Activated CD4-positive, alpha-beta T cell treated with anti-CD3 and anti-CD28 coated beads for 36 hours (primary cell): ENCODE data around the gene GASK1A. TPM values are rescaled to one million over a fixed set of nuclear protein-coding genes. Genes with fewer than 3 reads are reported as not detected.

Source experiments
- ATAC-seq: fragments of 200-7000 bp; cut with Tn5 transposase; one replicate; pipeline ENCODE4 v1.10.0; 2021; ENCODE audit warnings: mild to moderate bottlenecking, moderate library complexity
- CTCF ChIA-PET: fragments of 350-600 bp; sonication (Branson Sonifier 250); formaldehyde crosslinking; loops from one replicate; lab custom pipeline; 2021; ENCODE audit warnings: antibody characterized with exemption; lab: Charles Lee
- POLR2A ChIA-PET: fragments of 350-600 bp; sonication (Branson Sonifier 250); formaldehyde crosslinking; loops from one replicate; lab custom pipeline; 2021; ENCODE audit warnings: antibody characterized with exemption, inconsistent platforms; lab: Charles Lee
- DNase-seq: peaks from one replicate; pipeline ENCODE4 v3.0.0-alpha.2; 2020
- H3K27ac Mint-ChIP-seq: one replicate; pipeline ENCODE4 v1.8.0; 2021; ENCODE audit warnings: mixed read lengths
- H3K27me3 Mint-ChIP-seq: one replicate; pipeline ENCODE4 v1.8.0; 2021; ENCODE audit warnings: mixed read lengths
- H3K36me3 Mint-ChIP-seq: one replicate; pipeline ENCODE4 v1.8.0; 2021; ENCODE audit warnings: low read depth, mixed read lengths
- H3K4me1 Mint-ChIP-seq: one replicate; pipeline ENCODE4 v1.8.0; 2021; ENCODE audit warnings: mixed read lengths
- H3K4me3 Mint-ChIP-seq: one replicate; pipeline ENCODE4 v1.8.0; 2021; ENCODE audit warnings: mild to moderate bottlenecking, moderate library complexity, mixed read lengths
- H3K9me3 Mint-ChIP-seq: one replicate; pipeline ENCODE4 v1.8.0; 2021; ENCODE audit warnings: low read depth, mixed read lengths
- intact Hi-C, 2 experiments: fragments of 100-400 bp; cut with DNase I in 1 of 2; cut with micrococcal nuclease in 1 of 2; formaldehyde crosslinking; loops; one replicate each; pipeline versions ENCODE4 v1.14.2 to v1.15.1; 2022 to 2024; cut with DNase I, micrococcal nuclease
- total RNA-seq, 2 experiments: library from RNA; stranded (reverse); gene quantifications; one replicate each; pipeline ENCODE4 v1.2.3, GENCODE V29; 2021

GASK1A gene
- total RNA-seq, 2 experiments from 2014 or later = not detected

DNA sequence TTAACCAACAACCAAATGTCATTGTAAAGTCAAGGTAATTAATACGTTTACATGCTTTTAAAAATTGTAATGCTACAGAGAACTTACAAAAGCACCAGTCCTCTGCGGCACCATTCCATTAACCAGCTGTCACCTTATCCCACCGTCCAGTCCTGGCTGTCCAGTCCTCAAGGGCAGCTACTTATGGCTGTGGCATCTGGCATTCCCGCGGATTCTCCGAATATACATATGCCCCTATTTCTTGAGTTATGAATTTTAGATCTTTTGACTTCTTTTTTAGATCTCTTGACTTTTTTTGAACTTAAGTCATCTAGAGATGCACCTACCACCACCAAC lies 127.2 kb downstream of the GASK1A start:
- Mint-ChIP-seq H3K4me3 (peak overlapping the region; percentile 72), H3K27me3 (no peaks in the 10 kb centered on the region), H3K36me3 (no peaks in the 10 kb centered on the region), H3K4me1 (peaks cover 16% of the 10 kb centered on the region), H3K27ac (peak overlapping the region; percentile 58), H3K9me3 (no peaks in the 10 kb centered on the region)
- CTCF ChIA-PET = no interaction called here
- POLR2A ChIA-PET = no interaction called here
- intact Hi-C loops = loop anchor here (1.0 to 5.0 kb wide), 6 partner anchors 180 to 1232 kb away; partner anchors contain the start of genes SNRK (in 2 of the 2), ABHD5 (in 1 of the 2), HIGD1A (in 1 of the 2) and NKTR (in 1 of the 2)
- DNase-seq (no peak), ATAC-seq (no peak)

Other genes with a start within 250 kb of the GASK1A start
- gene CCDC13, start 206.1 kb upstream of the GASK1A start, total RNA-seq = under 1 TPM; 0.46 to 0.63 TPM
- 10 to 100 TPM; 74.9 to 77.8 TPM for gene HIGD1A, start 174.8 kb upstream of the GASK1A start, total RNA-seq
- gene ACKR2, start 169.9 kb upstream of the GASK1A start, total RNA-seq = under 1 TPM; 0.64 to 0.65 TPM
- gene CYP8B1, start 103.4 kb upstream of the GASK1A start, total RNA-seq = not detected
- 1 to 10 TPM; 1.1 to 1.3 TPM for gene ZNF662, start 73.2 kb upstream of the GASK1A start, total RNA-seq
- gene POMGNT2, start 126.8 kb downstream of the GASK1A start, total RNA-seq = 1 to 10 TPM; 8.3 to 8.6 TPM